Hepatocyte (in vitro differentiated cells): ENCODE data around the gene TIMP4.

Source experiments
- EZH2 ChIP-seq: fragments of 200-600 bp; sonication (generic); IDR thresholded peaks from 2 replicates; pipeline ENCODE4 v1.6.1; 2016; ENCODE audit warnings: antibody characterized with exemption, mild to moderate bottlenecking, borderline replicate concordance
- EZH2phosphoT487 ChIP-seq: fragments of 200-600 bp; sonication (generic); IDR thresholded peaks from one replicate; pipeline ENCODE4 v1.6.1; 2018; ENCODE audit warnings: antibody characterized with exemption, mild to moderate bottlenecking, low read depth, moderate library complexity; ENCODE audit not compliant: unreplicated experiment, severe bottlenecking

GRCh38 chr3:12201813-12202212, 43.1 kb upstream of the TIMP4 start:
- no peak for TF ChIP-seq EZH2phosphoT487
- TF ChIP-seq EZH2: no peak
